IPS DF 6.9 (cell line): ENCODE data around the gene HOXC6.
"Not testable (repeated sequence)": the region's sequence is repeated elsewhere in the genome, so short reads cannot be mapped to it uniquely, and the experiment has no call there.

ENCODE experiments used
- DNase-seq: peaks from one replicate; pipeline ENCODE4 v3.0.0-alpha.2; 2013; ENCODE audit warnings: low read depth, low spot score
- H3K27ac ChIP-seq: one replicate; pipeline ENCODE4 v1.5.1; 2013; ENCODE audit warnings: low read length, control low read depth
- H3K27me3 ChIP-seq: 2 replicates; pipeline ENCODE4 v1.6.1; 2013; ENCODE audit warnings: mild to moderate bottlenecking, low read length; ENCODE audit not compliant: control insufficient read depth, insufficient read depth
- H3K36me3 ChIP-seq: 2 replicates; pipeline ENCODE4 v1.6.1; 2013; ENCODE audit warnings: low read length; ENCODE audit not compliant: control insufficient read depth, insufficient read depth
- H3K4me1 ChIP-seq: 2 replicates; pipeline ENCODE4 v1.6.1; 2013; ENCODE audit warnings: low read length; ENCODE audit not compliant: control insufficient read depth, insufficient read depth
- H3K4me3 ChIP-seq: 2 replicates; pipeline ENCODE4 v1.5.1; 2013; ENCODE audit warnings: mild to moderate bottlenecking, low read length
- H3K9me3 ChIP-seq: 2 replicates; pipeline ENCODE4 v1.6.1; 2013; ENCODE audit warnings: low read length, inconsistent platforms; ENCODE audit not compliant: control insufficient read depth, insufficient read depth
- WGBS: extraction: QIAGEN DNeasy Blood & Tissue Kit; methylation state at CpG from one replicate; pipeline ENCODE4 v1.1.7; 2013; ENCODE audit warnings: mixed read lengths, missing lambda C conversion rate; ENCODE audit not compliant: insufficient read length, insufficient coverage; 5-methylcytosine and 5-hydroxymethylcytosine counted together

HOXC6 gene

GRCh38 chr12:54060975-54061778 is 32.9 kb downstream of the HOXC6 start:
- Histone ChIP-seq H3K27ac (no peak overlapping the region), H3K36me3 (no peaks in the 10 kb centered on the region), H3K4me1 (peaks cover 1% of the 10 kb centered on the region; the same call in 1 of the 2 replicates), H3K4me3 (no peak overlapping the region), H3K27me3 (peaks cover 83% of the 10 kb centered on the region), H3K9me3 (no peaks in the 10 kb centered on the region; the same call in 1 of the 2 replicates)
- no CpG with 5 or more reads among the region's 7 CpGs for WGBS
- no peak for DNase-seq

- Histone ChIP-seq H3K27me3 (peaks cover 38% of the 10 kb centered on the region), H3K4me3 (no peak overlapping the region)
- DNase-seq, result no peak
Observed at GRCh38 chr12:54065677-54066076, 37.4 kb downstream of the HOXC6 start.

GRCh38 chr12:54066408-54066807 is 38.2 kb downstream of the HOXC6 start:
- H3K36me3 ChIP-seq, result no peaks in the 10 kb centered on the region
- H3K4me1 ChIP-seq, result peaks cover 1% of the 10 kb centered on the region; the same call in 1 of the 2 replicates
- no peak overlapping the region for H3K27ac ChIP-seq
- no peak overlapping the region for H3K4me3 ChIP-seq
- no CpG with 5 or more reads among the region's 1 CpG for WGBS
- H3K27me3 ChIP-seq, result peaks cover 31% of the 10 kb centered on the region
- DNase-seq, result no peak
- no peaks in the 10 kb centered on the region for H3K9me3 ChIP-seq

More at GRCh38 chr12:54065677-54066076, 37.4 kb downstream of the HOXC6 start:
- H3K27ac ChIP-seq, result no peak overlapping the region
- no peaks in the 10 kb centered on the region for H3K36me3 ChIP-seq
- peaks cover 1% of the 10 kb centered on the region; the same call in 1 of the 2 replicates for H3K4me1 ChIP-seq
- no peaks in the 10 kb centered on the region for H3K9me3 ChIP-seq

GRCh38 chr12:54068418-54069070 is 40.3 kb downstream of the HOXC6 start:
- no peak for DNase-seq
- Histone ChIP-seq H3K9me3 (no peaks in the 10 kb centered on the region), H3K36me3 (no peaks in the 10 kb centered on the region), H3K4me1 (no peaks in the 10 kb centered on the region), H3K4me3 (no peak overlapping the region), H3K27ac (no peak overlapping the region), H3K27me3 (peaks cover 13% of the 10 kb centered on the region; the same call in 1 of the 2 replicates)
- WGBS, result no CpG with 5 or more reads among the region's 4 CpGs

- Histone ChIP-seq H3K27me3 (peaks cover 4% of the 10 kb centered on the region; the same call in 1 of the 2 replicates), H3K9me3 (no peaks in the 10 kb centered on the region), H3K4me1 (peaks cover 2% of the 10 kb centered on the region; the same call in 1 of the 2 replicates), H3K36me3 (no peaks in the 10 kb centered on the region), H3K27ac (no peak overlapping the region), H3K4me3 (no peak overlapping the region)
- WGBS, result no CpG with 5 or more reads among the region's 1 CpG
- no peak for DNase-seq
Observed at GRCh38 chr12:54071942-54072341, 43.7 kb downstream of the HOXC6 start.

GRCh38 chr12:54074308-54074707 is 46.1 kb downstream of the HOXC6 start:
- H3K9me3 ChIP-seq, result no peaks in the 10 kb centered on the region
- no peak overlapping the region for H3K4me3 ChIP-seq
- peaks cover 2% of the 10 kb centered on the region; the same call in 1 of the 2 replicates for H3K4me1 ChIP-seq
- peaks cover 22% of the 10 kb centered on the region for H3K27me3 ChIP-seq
- no peak overlapping the region for H3K27ac ChIP-seq
- no peaks in the 10 kb centered on the region for H3K36me3 ChIP-seq
- no CpG with 5 or more reads among the region's 6 CpGs for WGBS
- DNase-seq, result no peak

GRCh38 chr12:54075409-54075808 is 47.2 kb downstream of the HOXC6 start:
- Histone ChIP-seq H3K36me3 (no peaks in the 10 kb centered on the region), H3K27me3 (peaks cover 31% of the 10 kb centered on the region), H3K9me3 (no peaks in the 10 kb centered on the region), H3K4me1 (peaks cover 2% of the 10 kb centered on the region; the same call in 1 of the 2 replicates), H3K4me3 (no peak overlapping the region), H3K27ac (no peak overlapping the region)
- DNase-seq, result no peak
- no CpG with 5 or more reads among the region's 6 CpGs for WGBS

GRCh38 chr12:54075974-54076373 is 47.7 kb downstream of the HOXC6 start:
- DNase-seq, result peak; percentile 61
- H3K27me3 ChIP-seq, result peaks cover 36% of the 10 kb centered on the region

GRCh38 chr12:54077843-54078242 is 49.6 kb downstream of the HOXC6 start:
- DNase-seq, H3K4me3 ChIP-seq, H3K4me1 ChIP-seq, H3K9me3 ChIP-seq, H3K36me3 ChIP-seq, H3K27ac ChIP-seq: not testable (repeated sequence)
- peaks cover 43% of the 10 kb centered on the region for H3K27me3 ChIP-seq
- WGBS, result no CpG with 5 or more reads among the region's 10 CpGs

More at GRCh38 chr12:54075974-54076373, 47.7 kb downstream of the HOXC6 start:
- H3K27ac ChIP-seq, result no peak overlapping the region
- peaks cover 2% of the 10 kb centered on the region; the same call in 1 of the 2 replicates for H3K4me1 ChIP-seq
- H3K9me3 ChIP-seq, result no peaks in the 10 kb centered on the region
- H3K36me3 ChIP-seq, result no peaks in the 10 kb centered on the region
- H3K4me3 ChIP-seq, result no peak overlapping the region

- not testable (repeated sequence) for H3K9me3 ChIP-seq, H3K4me1 ChIP-seq, DNase-seq, H3K4me3 ChIP-seq, H3K27ac ChIP-seq, H3K36me3 ChIP-seq
- peaks cover 52% of the 10 kb centered on the region for H3K27me3 ChIP-seq
- WGBS, result no CpG with 5 or more reads among the region's 9 CpGs
Observed at GRCh38 chr12:54079115-54079514, 50.9 kb downstream of the HOXC6 start.
